GM12878 (cell line): ENCODE measurements around the gene PRKG1.

Source experiments
- ESRRA ChIP-seq: IDR thresholded peaks from 2 replicates; pipeline ENCODE4 v1.6.1; 2012; ENCODE audit warnings: mild to moderate bottlenecking, low read length, improper control_type of control experiment
- KDM1A ChIP-seq: fragments of 200-600 bp; sonication (generic); IDR thresholded peaks from 2 replicates; pipeline ENCODE4 v1.6.1; 2016; ENCODE audit warnings: borderline replicate concordance
- TCF7 ChIP-seq: IDR thresholded peaks from 2 replicates; pipeline ENCODE4 v1.6.1; 2014; ENCODE audit warnings: antibody characterized with exemption, borderline replicate concordance
- TF ChIP-seq, protein P1 (sequence below): fragments of 450-650 bp; IDR thresholded peaks from 2 replicates; pipeline ENCODE4 v1.6.1; 2017; ENCODE audit warnings: mild to moderate bottlenecking
- TF ChIP-seq, protein P2 (sequence below), 3 experiments: IDR thresholded peaks in 2 of 3; conservative IDR thresholded peaks in 1 of 3; 2 replicates each; pipeline ENCODE4 v1.5.1; 2011; ENCODE audit warnings: low read depth in 3 of 3, low read length in 3 of 3, mild to moderate bottlenecking in 3 of 3, control low read depth in 2 of 3, moderate library complexity in 2 of 3, inconsistent platforms in 1 of 3, mixed read lengths in 1 of 3; ENCODE audit not compliant: control insufficient read depth in 2 of 3, insufficient read depth in 1 of 3; ENCODE audit errors: extremely low read depth in 1 of 3

DNA sequence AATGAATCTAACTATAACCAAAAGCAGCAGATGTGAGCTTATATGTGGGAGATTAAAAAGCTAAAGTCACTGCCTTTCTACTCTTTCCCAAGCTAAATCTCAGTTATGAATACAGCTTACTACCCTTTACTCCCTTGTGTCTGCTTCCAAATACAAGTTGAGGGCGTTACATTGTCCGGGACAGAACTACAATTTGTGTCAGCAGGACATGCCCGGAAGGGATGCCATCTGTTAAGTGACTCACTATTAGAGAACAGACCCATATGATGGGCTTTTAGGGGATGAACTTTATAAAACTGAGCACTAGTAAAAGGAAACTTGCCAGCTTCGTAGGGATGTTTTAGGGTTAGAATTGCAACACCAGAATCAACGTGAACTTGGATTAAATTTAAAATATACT, 924.8 kb downstream of the PRKG1 start:
- TF ChIP-seq, protein P1, sequence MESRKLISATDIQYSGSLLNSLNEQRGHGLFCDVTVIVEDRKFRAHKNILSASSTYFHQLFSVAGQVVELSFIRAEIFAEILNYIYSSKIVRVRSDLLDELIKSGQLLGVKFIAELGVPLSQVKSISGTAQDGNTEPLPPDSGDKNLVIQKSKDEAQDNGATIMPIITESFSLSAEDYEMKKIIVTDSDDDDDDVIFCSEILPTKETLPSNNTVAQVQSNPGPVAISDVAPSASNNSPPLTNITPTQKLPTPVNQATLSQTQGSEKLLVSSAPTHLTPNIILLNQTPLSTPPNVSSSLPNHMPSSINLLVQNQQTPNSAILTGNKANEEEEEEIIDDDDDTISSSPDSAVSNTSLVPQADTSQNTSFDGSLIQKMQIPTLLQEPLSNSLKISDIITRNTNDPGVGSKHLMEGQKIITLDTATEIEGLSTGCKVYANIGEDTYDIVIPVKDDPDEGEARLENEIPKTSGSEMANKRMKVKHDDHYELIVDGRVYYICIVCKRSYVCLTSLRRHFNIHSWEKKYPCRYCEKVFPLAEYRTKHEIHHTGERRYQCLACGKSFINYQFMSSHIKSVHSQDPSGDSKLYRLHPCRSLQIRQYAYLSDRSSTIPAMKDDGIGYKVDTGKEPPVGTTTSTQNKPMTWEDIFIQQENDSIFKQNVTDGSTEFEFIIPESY = no peak
- TF ChIP-seq TCF7 (no peak), KDM1A (no peak), ESRRA (no peak)
- TF ChIP-seq, protein P2, sequence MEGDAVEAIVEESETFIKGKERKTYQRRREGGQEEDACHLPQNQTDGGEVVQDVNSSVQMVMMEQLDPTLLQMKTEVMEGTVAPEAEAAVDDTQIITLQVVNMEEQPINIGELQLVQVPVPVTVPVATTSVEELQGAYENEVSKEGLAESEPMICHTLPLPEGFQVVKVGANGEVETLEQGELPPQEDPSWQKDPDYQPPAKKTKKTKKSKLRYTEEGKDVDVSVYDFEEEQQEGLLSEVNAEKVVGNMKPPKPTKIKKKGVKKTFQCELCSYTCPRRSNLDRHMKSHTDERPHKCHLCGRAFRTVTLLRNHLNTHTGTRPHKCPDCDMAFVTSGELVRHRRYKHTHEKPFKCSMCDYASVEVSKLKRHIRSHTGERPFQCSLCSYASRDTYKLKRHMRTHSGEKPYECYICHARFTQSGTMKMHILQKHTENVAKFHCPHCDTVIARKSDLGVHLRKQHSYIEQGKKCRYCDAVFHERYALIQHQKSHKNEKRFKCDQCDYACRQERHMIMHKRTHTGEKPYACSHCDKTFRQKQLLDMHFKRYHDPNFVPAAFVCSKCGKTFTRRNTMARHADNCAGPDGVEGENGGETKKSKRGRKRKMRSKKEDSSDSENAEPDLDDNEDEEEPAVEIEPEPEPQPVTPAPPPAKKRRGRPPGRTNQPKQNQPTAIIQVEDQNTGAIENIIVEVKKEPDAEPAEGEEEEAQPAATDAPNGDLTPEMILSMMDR (IDR thresholded peaks at IDR 0.05 in 2 of 3, conservative IDR thresholded peaks at IDR 0.05 in 1 of 3; ENCODE audit: control insufficient read depth in 2 of 3, extremely low read depth in 1 of 3, insufficient read depth in 1 of 3, low read depth in 3 of 3, low read length in 3 of 3) = no peak
